ENCODE data around the gene SP1.
"Not testable (repeated sequence)": the region's sequence is repeated elsewhere in the genome, so short reads cannot be mapped to it uniquely, and the experiment has no call there.

SP1 gene

DNA sequence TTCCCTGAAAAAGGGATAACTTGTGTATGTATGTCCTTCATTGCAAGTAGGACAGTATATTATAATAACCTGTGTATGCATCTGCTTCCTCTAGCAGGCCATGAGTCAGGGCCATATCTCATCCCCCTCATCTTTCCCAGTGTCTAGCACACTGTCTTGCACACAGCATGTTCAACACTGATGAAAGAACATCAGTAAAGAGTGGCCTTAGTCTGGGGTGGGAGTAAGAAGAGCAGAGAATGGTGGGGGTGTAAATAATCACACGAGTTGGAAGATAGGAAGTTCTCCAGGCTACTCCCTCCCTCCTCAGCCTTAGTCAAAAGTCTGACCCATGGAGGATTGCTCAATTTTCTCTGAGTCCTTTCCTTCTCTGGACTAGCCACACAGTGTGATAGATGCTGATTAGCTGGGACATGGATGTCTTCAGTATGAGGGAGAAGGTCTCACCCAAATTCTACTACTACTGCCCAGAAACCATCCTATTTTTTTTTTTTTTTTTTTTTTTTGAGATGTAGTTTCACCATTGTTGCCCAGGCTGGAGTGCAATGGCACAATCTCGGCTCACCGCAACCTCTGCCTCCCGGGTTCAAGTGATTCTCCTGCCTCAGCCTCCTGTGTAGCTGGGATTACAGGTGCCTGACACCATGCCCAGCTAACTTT lies 14.6 kb upstream of the SP1 start:
- no peak for DNase-seq

- DNase-seq, result not testable (repeated sequence)
These were observed 6.3 kb upstream of the SP1 start for GRCh38 chr12:53373554-53374133.

DNA sequence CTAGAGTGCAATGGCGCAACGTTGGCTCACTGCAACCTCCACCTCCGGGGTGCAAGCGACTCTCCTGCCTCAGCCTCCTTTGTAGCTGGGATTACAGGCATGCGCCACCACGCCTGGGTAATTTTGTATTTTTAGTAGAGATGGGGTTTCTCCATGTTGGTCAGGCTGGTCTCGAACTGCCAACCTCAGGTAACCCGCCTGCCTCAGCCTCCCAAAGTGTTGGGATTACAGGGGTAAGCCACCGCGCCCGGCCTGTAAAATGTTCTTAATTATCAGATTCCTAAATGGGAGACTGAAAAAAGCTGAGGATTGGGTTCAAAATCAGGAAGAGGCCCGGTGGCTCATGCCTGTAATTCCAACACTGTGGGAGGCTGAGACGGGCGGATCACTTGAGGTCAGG lies 5.7 kb upstream of the SP1 start:
- not testable (repeated sequence) for DNase-seq

- DNase-seq, result no peak
These were observed 3.2 kb upstream of the SP1 start for GRCh38 chr12:53376747-53377146.

GRCh38 chr12:53378222-53378621 lies 1.8 kb upstream of the SP1 start:
- DNase-seq, result no peak

DNA sequence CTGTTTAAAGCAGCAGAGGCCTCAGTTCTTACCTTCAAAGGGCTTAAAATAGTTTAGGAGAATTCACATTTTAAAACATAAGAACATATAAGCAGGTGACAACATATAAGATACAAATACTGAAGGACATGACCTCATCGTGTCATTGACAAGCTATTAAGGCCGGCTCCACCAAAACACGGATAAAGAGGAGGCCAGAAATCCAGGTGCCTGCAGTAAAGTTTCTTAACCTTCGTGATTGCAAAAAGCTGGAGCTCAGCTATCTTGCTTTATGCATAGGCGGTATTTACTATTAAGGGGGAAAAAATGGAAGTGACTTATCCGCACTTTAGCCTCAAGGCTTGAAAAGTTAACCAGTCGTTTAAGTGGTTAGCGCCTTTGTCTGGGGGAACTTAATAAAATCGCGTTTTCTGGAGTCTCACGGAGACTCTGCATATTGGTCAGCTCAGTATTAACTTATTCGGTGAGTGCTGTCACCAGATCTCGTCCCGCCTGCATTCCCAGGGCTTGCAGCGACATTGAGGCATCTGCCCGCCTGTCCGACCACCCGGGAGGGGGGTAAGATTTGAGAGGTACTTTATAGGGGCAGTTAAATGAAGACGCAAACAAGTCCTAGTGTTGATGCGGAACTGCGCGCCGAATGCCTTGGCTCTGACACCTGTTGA lies 1.1 kb upstream of the SP1 start:
- no peak for DNase-seq

- DNase-seq, result peak; percentile 100
These were observed 430 bp upstream of the SP1 start for GRCh38 chr12:53379389-53380103.

DNA sequence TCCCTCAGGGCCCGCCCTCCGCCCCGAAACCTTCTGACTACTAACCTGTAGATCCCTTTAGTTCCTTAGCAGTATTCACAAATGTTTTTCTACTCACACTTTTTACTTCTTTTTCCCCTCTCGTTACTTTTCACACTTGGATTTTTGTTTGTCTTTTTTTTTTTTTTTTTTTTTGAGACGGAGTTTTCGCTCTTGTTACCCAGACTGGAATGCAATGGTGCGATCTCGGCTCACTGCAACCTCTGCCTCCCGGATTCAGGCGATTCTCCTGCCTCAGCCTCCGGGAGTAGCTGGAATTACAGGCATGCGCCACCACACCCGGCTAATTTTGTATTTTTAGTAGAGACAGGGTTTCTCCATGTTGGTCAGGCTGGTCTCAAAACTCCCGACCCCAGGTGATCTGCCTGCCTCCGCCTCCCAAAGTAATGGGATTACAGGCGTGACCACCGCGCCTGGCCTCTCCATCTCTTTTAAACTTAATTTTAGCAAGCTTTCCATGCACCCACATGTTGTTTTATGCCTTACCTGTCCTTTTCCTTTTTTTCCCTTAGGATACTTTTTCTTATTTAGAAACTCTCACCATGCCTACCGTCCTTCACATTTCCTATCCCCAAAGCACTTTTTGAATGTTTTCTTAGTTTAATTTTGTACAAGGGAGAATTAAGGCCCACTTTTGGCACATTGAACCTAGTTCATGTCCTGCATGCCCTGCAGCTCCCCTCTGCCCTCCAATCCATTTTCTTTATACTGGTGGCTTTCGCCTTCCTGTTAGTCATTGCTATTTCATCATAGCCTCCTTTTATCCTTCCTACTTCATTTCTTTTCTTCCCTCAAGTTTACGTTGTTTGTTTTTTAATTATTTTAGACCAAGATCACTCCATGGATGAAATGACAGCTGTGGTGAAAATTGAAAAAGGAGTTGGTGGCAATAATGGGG lies 1.1 kb downstream of the SP1 start:
- DNase-seq, result no peak

- DNase-seq, result peak in 1 of 2 experiments; percentile 66
These were observed 2.0 kb downstream of the SP1 start for GRCh38 chr12:53381731-53382630.

GRCh38 chr12:53383258-53383657 lies 3.3 kb downstream of the SP1 start:
- DNase-seq, result no peak

- not testable (repeated sequence) for DNase-seq
These were observed 6.4 kb downstream of the SP1 start for GRCh38 chr12:53386381-53386780.

DNA sequence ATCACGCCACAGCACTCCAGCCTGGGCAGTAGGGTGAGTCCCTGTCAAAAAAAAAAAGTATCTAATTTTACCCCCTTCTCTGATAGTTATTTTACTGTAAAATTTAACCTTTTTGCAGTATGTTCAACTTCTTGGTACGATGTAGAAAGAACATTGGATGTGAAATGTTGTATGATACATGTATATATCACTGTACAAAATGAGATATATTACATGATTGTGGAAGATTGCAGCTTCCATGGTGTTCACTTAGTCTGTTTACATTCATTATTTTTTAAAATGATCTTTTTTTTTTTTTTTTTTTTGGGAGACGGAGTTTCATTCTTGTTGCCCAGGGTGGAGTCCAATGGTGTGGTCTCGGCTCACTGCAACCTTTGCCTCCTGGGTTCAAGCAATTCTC lies 9.0 kb downstream of the SP1 start:
- DNase-seq, result no peak

- no peak for DNase-seq
These were observed 9.7 kb downstream of the SP1 start for GRCh38 chr12:53389702-53390101.

GRCh38 chr12:53391724-53392123 lies 11.7 kb downstream of the SP1 start:
- no peak for DNase-seq

GRCh38 chr12:53399896-53400295 lies 19.9 kb downstream of the SP1 start:
- DNase-seq, result no peak

- not testable (repeated sequence) for DNase-seq
These were observed 22.4 kb downstream of the SP1 start for GRCh38 chr12:53402351-53402750.

DNA sequence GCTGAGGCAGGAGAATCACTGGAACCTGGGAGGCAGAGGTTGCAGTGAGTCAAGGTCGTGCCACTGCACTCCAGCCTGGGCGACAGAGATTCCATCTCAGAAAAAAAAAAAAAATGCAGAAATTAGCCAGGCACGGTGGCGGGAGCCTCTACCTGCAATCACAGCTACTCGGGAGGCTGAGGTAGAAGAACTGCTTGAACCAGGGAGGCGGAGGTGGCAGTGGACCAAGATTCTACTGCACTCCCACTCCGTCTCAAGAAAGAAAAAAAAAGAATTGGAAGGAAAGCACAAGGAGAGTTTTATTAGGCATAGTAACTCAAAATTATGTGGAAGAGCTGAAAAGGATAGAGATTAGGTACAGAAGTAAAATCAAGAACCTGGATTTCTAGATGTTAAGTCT lies 22.9 kb downstream of the SP1 start:
- DNase-seq, result no peak

GRCh38 chr12:53410951-53411350 lies 31.0 kb downstream of the SP1 start:
- no peak for DNase-seq

DNA sequence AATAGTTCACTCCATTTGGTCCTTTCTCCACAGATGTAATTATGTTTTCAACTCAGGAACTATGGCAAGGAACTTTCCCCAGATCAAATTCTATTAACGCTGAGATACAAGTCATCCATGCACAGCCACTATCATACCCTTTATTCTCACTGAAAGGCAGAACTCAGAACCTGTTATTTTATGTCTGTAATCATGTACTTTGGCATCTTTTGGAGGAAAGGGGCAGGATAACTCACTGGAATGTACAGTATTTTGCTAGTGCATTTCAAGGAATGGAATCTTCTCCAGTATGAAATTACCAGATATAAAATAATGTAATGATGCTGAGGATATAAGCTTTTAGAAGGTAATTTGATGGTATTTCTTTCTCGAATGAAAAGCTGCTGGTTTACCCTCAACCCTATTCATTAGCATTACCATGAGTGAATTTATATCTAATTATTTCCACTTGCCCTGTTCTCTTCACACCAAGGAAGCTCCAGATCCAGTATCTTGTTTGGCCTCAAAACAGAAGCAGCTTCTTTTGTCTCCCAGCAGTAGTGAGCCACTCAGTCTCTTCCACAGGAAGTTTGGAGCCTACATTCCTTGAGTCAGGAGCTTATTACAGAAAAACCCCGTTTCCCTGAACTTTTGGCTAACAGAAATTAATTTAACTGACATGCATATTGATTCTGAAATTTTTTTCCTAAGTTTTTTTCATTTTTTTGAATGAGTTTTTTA lies 33.7 kb downstream of the SP1 start:
- no peak for DNase-seq

DNA sequence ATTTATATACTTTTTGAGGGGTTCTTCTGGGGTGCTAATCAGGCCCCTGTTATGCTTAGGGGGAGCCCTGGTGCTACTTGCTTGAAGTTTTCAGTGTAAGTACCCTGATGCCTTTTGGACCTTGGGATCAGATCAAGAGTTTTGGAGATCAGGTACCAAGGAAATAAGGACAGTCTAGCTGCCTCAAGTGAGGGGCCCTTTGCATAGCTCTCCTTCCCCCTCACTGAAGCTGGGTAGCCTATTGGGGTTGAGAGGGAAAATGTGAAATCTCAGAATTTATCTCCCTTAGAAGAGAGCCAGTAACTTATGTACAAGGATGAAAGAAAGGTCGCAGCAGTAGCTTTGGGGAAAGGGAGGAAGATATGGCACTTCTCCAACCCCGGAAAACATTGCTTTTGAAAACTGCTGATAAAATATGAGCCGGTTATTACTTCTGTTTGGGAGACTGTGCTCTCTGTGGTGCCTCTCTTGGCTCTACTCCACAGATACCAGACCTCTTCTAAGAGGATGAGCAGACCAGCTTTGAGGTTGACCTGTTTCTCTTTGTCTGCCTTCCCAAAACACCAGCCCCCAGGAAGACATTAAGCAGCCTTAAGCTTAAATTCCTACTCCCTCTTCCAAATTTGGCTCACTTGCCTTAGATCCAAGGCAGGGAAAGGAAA lies 34.9 kb downstream of the SP1 start:
- no peak for DNase-seq

Measured in SW 1271 (cell line).